ENCODE data around the gene HEATR9. TPM values are rescaled to one million over a fixed set of nuclear protein-coding genes. Genes with fewer than 3 reads are reported as not detected.

The HEATR9 gene
- total RNA-seq, 1 donor from 2014 or later = not detected

DNA sequence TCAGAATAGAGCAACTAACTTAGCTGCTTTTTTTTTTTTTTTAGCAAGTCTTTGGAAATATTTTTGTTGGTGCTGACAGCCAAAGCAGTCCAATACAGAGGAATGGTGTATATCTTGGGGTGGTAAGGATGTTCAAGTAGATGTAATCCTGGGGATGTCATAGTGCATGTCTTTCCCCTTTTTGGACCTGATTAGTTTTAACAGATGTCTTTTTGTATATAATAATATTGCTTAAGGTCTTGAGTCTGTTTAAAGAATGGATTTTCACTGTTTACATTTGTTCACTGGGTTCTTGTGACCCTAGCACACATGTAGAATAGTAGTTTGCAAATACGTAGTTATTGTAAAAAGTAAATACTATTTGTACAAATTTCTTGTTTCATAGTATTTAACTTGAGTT is 51.5 kb downstream of the HEATR9 start:
- Mint-ChIP-seq H3K27ac (no peak overlapping the region), H3K36me3 (peaks cover 32% of the 10 kb centered on the region), H3K4me1 (peaks cover 15% of the 10 kb centered on the region), H3K4me3 (no peak overlapping the region), H3K9me3 (no peaks in the 10 kb centered on the region), H3K27me3 (ENCODE audit: insufficient read depth, low read depth) (peaks cover 3% of the 10 kb centered on the region)
- Histone ChIP-seq H3K79me2 (ENCODE audit: low read depth) (peaks cover 100% of the 10 kb centered on the region), H3F3A (ENCODE audit: low read depth) (peaks cover 12% of the 10 kb centered on the region), H3K36me3 (peaks cover 32% of the 10 kb centered on the region), H3K9ac (no peak overlapping the region), H3K4me3 (no peak overlapping the region), H2AFZ (replicated peaks) (no peak overlapping the region), H3K4me1 (no peaks in the 10 kb centered on the region), H3K27ac (no peak overlapping the region), H4K20me1 (ENCODE audit: low read depth) (peaks cover 100% of the 10 kb centered on the region), H3K4me2 (no peak overlapping the region), H3K27me3 (no peaks in the 10 kb centered on the region), H3K9me3 (ENCODE audit: low read depth) (no peaks in the 10 kb centered on the region)
- DNase-seq (ENCODE audit: low spot score) = no peak
- no peak for TF ChIP-seq EZH2 (IDR thresholded peaks at IDR 0.05)
- TF ChIP-seq EZH2phosphoT487 (IDR thresholded peaks at IDR 0.05) = no peak
- TF ChIP-seq, protein P1, sequence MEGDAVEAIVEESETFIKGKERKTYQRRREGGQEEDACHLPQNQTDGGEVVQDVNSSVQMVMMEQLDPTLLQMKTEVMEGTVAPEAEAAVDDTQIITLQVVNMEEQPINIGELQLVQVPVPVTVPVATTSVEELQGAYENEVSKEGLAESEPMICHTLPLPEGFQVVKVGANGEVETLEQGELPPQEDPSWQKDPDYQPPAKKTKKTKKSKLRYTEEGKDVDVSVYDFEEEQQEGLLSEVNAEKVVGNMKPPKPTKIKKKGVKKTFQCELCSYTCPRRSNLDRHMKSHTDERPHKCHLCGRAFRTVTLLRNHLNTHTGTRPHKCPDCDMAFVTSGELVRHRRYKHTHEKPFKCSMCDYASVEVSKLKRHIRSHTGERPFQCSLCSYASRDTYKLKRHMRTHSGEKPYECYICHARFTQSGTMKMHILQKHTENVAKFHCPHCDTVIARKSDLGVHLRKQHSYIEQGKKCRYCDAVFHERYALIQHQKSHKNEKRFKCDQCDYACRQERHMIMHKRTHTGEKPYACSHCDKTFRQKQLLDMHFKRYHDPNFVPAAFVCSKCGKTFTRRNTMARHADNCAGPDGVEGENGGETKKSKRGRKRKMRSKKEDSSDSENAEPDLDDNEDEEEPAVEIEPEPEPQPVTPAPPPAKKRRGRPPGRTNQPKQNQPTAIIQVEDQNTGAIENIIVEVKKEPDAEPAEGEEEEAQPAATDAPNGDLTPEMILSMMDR (IDR thresholded peaks at IDR 0.05) = no peak

DNA sequence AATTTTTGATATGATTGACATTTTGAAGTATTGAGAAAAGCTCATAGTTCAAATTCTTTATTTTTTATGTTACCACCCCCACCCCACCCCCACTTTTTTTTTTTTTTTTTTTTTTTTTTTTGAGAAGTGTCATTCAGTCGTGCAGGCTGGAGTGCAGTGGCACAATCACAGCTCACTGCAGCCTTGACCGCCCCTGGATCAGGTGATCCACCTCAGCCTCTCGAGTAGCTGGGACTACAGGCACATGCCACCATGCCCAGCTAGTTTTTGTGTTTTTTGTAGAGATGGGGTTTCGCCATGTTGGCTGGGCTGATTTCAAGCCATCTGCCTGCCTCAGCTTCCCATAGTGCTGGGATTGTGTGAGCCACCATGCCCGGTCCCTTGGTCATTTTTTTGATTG is 52.0 kb downstream of the HEATR9 start:
- no peak for DNase-seq (ENCODE audit: low spot score)
- peaks cover 31% of the 10 kb centered on the region for H3K36me3 Mint-ChIP-seq
- no peak overlapping the region for H2AFZ ChIP-seq (replicated peaks)
- peaks cover 100% of the 10 kb centered on the region for H3K79me2 ChIP-seq (ENCODE audit: low read depth)
- no peaks in the 10 kb centered on the region for H3K9me3 ChIP-seq (ENCODE audit: low read depth)
- no peaks in the 10 kb centered on the region for H3K9me3 Mint-ChIP-seq
- H3K4me1 ChIP-seq = peaks cover 4% of the 10 kb centered on the region
- peaks cover 28% of the 10 kb centered on the region for H3K36me3 ChIP-seq
- no peak overlapping the region for H3K27ac ChIP-seq
- H3F3A ChIP-seq (ENCODE audit: low read depth) = peaks cover 12% of the 10 kb centered on the region
- H3K9ac ChIP-seq = no peak overlapping the region
- peaks cover 3% of the 10 kb centered on the region for H3K27me3 Mint-ChIP-seq (ENCODE audit: insufficient read depth, low read depth)
- H4K20me1 ChIP-seq (ENCODE audit: low read depth) = peaks cover 100% of the 10 kb centered on the region
- H3K27ac Mint-ChIP-seq = no peak overlapping the region
- no peak overlapping the region for H3K4me3 ChIP-seq
- no peaks in the 10 kb centered on the region for H3K27me3 ChIP-seq
- H3K4me3 Mint-ChIP-seq = no peak overlapping the region
- peaks cover 16% of the 10 kb centered on the region for H3K4me1 Mint-ChIP-seq
- TF ChIP-seq, protein P1 (IDR thresholded peaks at IDR 0.05) = no peak
- no peak for TF ChIP-seq EZH2 (IDR thresholded peaks at IDR 0.05)
- no peak for TF ChIP-seq EZH2phosphoT487 (IDR thresholded peaks at IDR 0.05)
- no peak overlapping the region for H3K4me2 ChIP-seq

DNA sequence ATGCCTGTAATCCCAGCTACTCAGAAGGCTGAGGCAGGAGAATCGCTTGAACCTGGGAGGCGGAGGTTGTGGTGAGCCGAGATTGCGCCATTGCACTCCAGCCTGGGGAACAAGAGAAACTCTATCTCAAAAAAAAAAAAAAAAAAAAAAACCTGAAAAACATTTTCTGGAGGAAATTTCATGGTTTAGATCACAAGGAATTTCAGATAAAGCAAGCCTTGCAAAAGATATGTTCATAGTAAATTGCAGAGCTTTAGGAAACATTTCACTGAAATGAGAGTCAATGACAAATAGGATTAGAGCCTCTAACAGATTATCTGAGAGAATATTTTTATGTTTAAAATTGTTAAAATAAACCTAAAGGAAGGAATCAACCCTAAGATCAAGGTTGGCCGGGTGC is 56.2 kb downstream of the HEATR9 start:
- H3K79me2 ChIP-seq (ENCODE audit: low read depth) = peaks cover 82% of the 10 kb centered on the region
- Mint-ChIP-seq H3K27me3 (ENCODE audit: insufficient read depth, low read depth) (peaks cover 9% of the 10 kb centered on the region), H3K9me3 (no peaks in the 10 kb centered on the region), H3K27ac (no peak overlapping the region), H3K4me3 (no peak overlapping the region), H3K36me3 (peaks cover 13% of the 10 kb centered on the region), H3K4me1 (peaks cover 38% of the 10 kb centered on the region)
- TF ChIP-seq EZH2 (IDR thresholded peaks at IDR 0.05) (no peak), EZH2phosphoT487 (IDR thresholded peaks at IDR 0.05) (no peak)
- TF ChIP-seq, protein P1 (IDR thresholded peaks at IDR 0.05) = no peak
- no peak overlapping the region for H3K4me2 ChIP-seq
- peaks cover 78% of the 10 kb centered on the region for H4K20me1 ChIP-seq (ENCODE audit: low read depth)
- H3K4me3 ChIP-seq = no peak overlapping the region
- H3K4me1 ChIP-seq = peaks cover 18% of the 10 kb centered on the region
- DNase-seq (ENCODE audit: low spot score) = no peak
- H3K27me3 ChIP-seq = no peaks in the 10 kb centered on the region
- no peak overlapping the region for H3K9ac ChIP-seq
- no peaks in the 10 kb centered on the region for H3K9me3 ChIP-seq (ENCODE audit: low read depth)
- H3K36me3 ChIP-seq = peaks cover 3% of the 10 kb centered on the region
- H3F3A ChIP-seq (ENCODE audit: low read depth) = no peaks in the 10 kb centered on the region
- H3K27ac ChIP-seq = no peak overlapping the region
- no peak overlapping the region for H2AFZ ChIP-seq (replicated peaks)

Measured in neural progenitor cell (in vitro differentiated cells).